B cell (primary cell): ENCODE data around the gene FOXN1. TPM values are rescaled to one million over a fixed set of nuclear protein-coding genes. Genes with fewer than 3 reads are reported as not detected.

ENCODE experiments used
- ATAC-seq: fragments of 200-7000 bp; cut with Tn5 transposase; one replicate; pipeline ENCODE4 v1.10.0; 2021; ENCODE audit warnings: low read depth, mild to moderate bottlenecking, moderate number of reproducible peaks, moderate library complexity
- CTCF ChIA-PET: fragments of 350-600 bp; sonication (Branson Sonifier 250); formaldehyde crosslinking; loops from one replicate; lab custom pipeline; 2021; ENCODE audit warnings: antibody characterized with exemption, inconsistent platforms; lab: Charles Lee
- POLR2A ChIA-PET: fragments of 350-600 bp; sonication (Branson Sonifier 250); formaldehyde crosslinking; loops from one replicate; lab custom pipeline; 2021; ENCODE audit warnings: antibody characterized with exemption; lab: Charles Lee
- DNase-seq: peaks from one replicate; pipeline ENCODE4 v3.0.0; 2013
- H2AFZ ChIP-seq: 2 replicates; pipeline ENCODE4 v1.6.1; 2012; ENCODE audit warnings: mild to moderate bottlenecking, low read depth, low read length; ENCODE audit not compliant: insufficient read depth, poor library complexity, severe bottlenecking
- H3K27ac ChIP-seq, 2 donors: 1 replicate in 1 of 2; 2 replicates in 1 of 2; pipeline ENCODE4 v1.5.1; 2012 to 2013; ENCODE audit warnings: low read length in 2 of 2, mild to moderate bottlenecking in 2 of 2, moderate library complexity in 1 of 2
- H3K27me3 ChIP-seq, 4 experiments: fragments of 200-600 bp in 1 of 4; sonication (generic) in 1 of 4; replicated peaks in 1 of 4; 1 replicate in 2 of 4; 2 replicates in 2 of 4; pipeline versions ENCODE4 v1.6.1 to v1.7.0; 2013 to 2016; ENCODE audit warnings: low read length in 3 of 4, mild to moderate bottlenecking in 2 of 4, mixed read lengths in 1 of 4, moderate library complexity in 1 of 4; ENCODE audit not compliant: insufficient read depth in 4 of 4, control insufficient read depth in 3 of 4; ENCODE audit errors: control extremely low read depth in 1 of 4
- H3K36me3 ChIP-seq, 2 experiments: replicated peaks in 1 of 2; 1 replicate in 1 of 2; 2 replicates in 1 of 2; pipeline versions ENCODE4 v1.6.1 to v1.7.1; 2013; ENCODE audit warnings: low read length in 1 of 2; ENCODE audit not compliant: insufficient read depth in 2 of 2, control insufficient read depth in 1 of 2; ENCODE audit errors: control extremely low read depth in 1 of 2, extremely low read depth in 1 of 2
- H3K4me1 ChIP-seq, 2 donors: fragments of 200-600 bp in 1 of 2; sonication (generic) in 1 of 2; 1 replicate in 1 of 2; 2 replicates in 1 of 2; pipeline versions ENCODE4 v1.5.1 to v1.6.1; 2013 to 2017; ENCODE audit warnings: low read length in 2 of 2; ENCODE audit not compliant: control insufficient read depth in 2 of 2, insufficient read depth in 2 of 2
- H3K4me2 ChIP-seq: replicated peaks from 2 replicates; pipeline ENCODE3; 2012; ENCODE audit warnings: mild to moderate bottlenecking, low read depth, low read length; ENCODE audit not compliant: poor library complexity, severe bottlenecking
- H3K4me3 ChIP-seq, 5 experiments: fragments of 200-600 bp in 1 of 5; sonication (generic) in 1 of 5; 1 replicate in 3 of 5; 2 replicates in 2 of 5; pipeline versions ENCODE4 v1.5.1 to v1.7.0; 2011 to 2016; ENCODE audit warnings: low read length in 4 of 5, mild to moderate bottlenecking in 4 of 5, low read depth in 2 of 5, control low read depth in 1 of 5, moderate library complexity in 1 of 5; ENCODE audit not compliant: insufficient read depth in 1 of 5; ENCODE audit errors: control extremely low read depth in 1 of 5, extremely low read depth in 1 of 5
- H3K79me2 ChIP-seq: fragments of 200-600 bp; sonication (generic); one replicate; pipeline ENCODE4 v1.6.0; 2016; ENCODE audit warnings: low read length; ENCODE audit not compliant: control insufficient read depth, insufficient read depth
- H3K9ac ChIP-seq: fragments of 200-600 bp; sonication (generic); 2 replicates; pipeline ENCODE4 v1.6.1; 2017; ENCODE audit warnings: mild to moderate bottlenecking, low read length, moderate library complexity
- H3K9me3 ChIP-seq, 3 donors: one replicate each; pipeline versions ENCODE4 v1.6.1 to v1.7.1; 2013; ENCODE audit warnings: low read length in 2 of 3; ENCODE audit not compliant: control insufficient read depth in 2 of 3, insufficient read depth in 1 of 3; ENCODE audit errors: control extremely low read depth in 1 of 3
- H4K20me1 ChIP-seq: 2 replicates; pipeline ENCODE4 v1.6.0; 2012; ENCODE audit warnings: mild to moderate bottlenecking, low read length; ENCODE audit not compliant: insufficient read depth, control insufficient read depth, poor library complexity, severe bottlenecking
- H3K27ac Mint-ChIP-seq: one replicate; pipeline ENCODE4 v1.8.0; 2021; ENCODE audit warnings: mixed read lengths
- H3K27me3 Mint-ChIP-seq: one replicate; pipeline ENCODE4 v1.8.0; 2021; ENCODE audit warnings: mixed read lengths
- H3K4me1 Mint-ChIP-seq: one replicate; pipeline ENCODE4 v1.8.0; 2021; ENCODE audit warnings: mixed read lengths
- H3K4me3 Mint-ChIP-seq: one replicate; pipeline ENCODE4 v1.8.0; 2021; ENCODE audit warnings: mixed read lengths
- H3K9me3 Mint-ChIP-seq: one replicate; pipeline ENCODE4 v1.8.0; 2022; ENCODE audit warnings: mixed read lengths; ENCODE audit not compliant: insufficient read depth
- CTCF ChIP-seq: fragments of 200-600 bp; IDR thresholded peaks from one replicate; pipeline ENCODE4 v1.8.0; 2022; ENCODE audit warnings: antibody characterized with exemption, mild to moderate bottlenecking
- EZH2 ChIP-seq: IDR thresholded peaks from 2 replicates; pipeline ENCODE4 v1.6.1; 2012; ENCODE audit warnings: borderline replicate concordance, low read depth, mild to moderate bottlenecking, moderate library complexity, low read length; ENCODE audit not compliant: insufficient read depth, poor library complexity, severe bottlenecking
- WGBS: methylation state at CpG from one replicate; pipeline ENCODE4 v1.1.5; 2013; ENCODE audit warnings: missing lambda C conversion rate; ENCODE audit not compliant: insufficient coverage; 5-methylcytosine and 5-hydroxymethylcytosine counted together
- intact Hi-C: fragments of 100-400 bp; cut with micrococcal nuclease; formaldehyde crosslinking; loops from one replicate; pipeline ENCODE4 v1.10.0; 2022
- polyA plus RNA-seq: library from polyadenylated mRNA; depleted of rRNA; stranded (reverse); fragments of >200 nt; gene quantifications from 2 replicates; pipeline ENCODE4 v1.2.3, GENCODE V29; 2012
- total RNA-seq, 2 donors: library from RNA; stranded (reverse); fragments of 120-200 nt in 1 of 2; gene quantifications; 1 replicate in 1 of 2; 2 replicates in 1 of 2; pipeline versions ENCODE4 v1.2.3 to v1.2.4, GENCODE V29; 2013 to 2022

The FOXN1 gene
- total and polyA plus RNA-seq, 2 donors (not counting 1 experiment from before 2014, with no cell fraction given): not detected

DNA sequence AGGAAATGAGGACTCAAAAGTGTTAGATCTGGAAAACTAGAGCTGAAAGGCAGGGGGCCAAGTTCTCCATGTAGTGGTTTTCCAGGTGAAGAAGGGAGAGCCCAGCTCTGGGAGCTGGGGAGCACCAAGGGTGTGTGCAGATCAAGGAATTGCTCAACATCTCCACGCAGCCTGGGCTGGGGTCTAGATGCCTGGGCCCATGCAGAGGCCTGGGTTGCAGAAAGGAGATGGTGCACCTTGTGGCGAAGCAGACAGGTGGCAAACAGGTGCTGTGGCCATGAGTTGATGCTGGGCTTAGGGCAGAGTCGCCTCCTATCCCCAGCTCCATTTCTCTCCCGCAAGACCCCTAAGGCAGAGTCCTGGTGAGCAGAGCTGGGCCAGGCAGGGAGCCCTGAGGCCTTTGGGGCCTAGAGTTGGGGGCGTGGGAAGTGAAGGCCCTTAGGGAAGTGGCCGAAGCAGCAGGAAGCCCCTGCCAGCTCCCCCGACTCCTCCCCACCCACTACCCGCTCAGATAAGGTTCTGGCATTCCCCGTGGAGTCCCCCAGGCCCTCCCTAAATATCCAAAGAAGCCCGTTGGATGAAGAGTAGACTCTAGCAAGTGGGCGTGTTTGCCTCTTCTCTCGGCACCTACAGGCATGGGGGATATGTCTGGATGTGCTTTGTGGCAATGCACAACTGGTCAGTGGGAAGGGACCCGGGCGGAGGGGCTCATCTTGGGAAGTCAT lies 777 bp downstream of the FOXN1 start:
- Histone ChIP-seq H3K9ac (no peak overlapping the region), H3K27me3 (peaks cover 0 to 21% (median 5%) of the 10 kb centered on the region in 4 experiments), H3K36me3 (no peaks in the 10 kb centered on the region), H3K4me1 (no peaks in the 10 kb centered on the region), H3K9me3 (no peaks in the 10 kb centered on the region), H3K4me2 (no peak overlapping the region), H3K27ac (no peak overlapping the region), H3K4me3 (no peak overlapping the region), H4K20me1 (no peaks in the 10 kb centered on the region), H3K79me2 (no peaks in the 10 kb centered on the region), H2AFZ (no peak overlapping the region)
- no peak overlapping the region for H3K4me3 Mint-ChIP-seq
- H3K9me3 Mint-ChIP-seq: no peaks in the 10 kb centered on the region
- H3K27me3 Mint-ChIP-seq: peaks cover 26% of the 10 kb centered on the region
- WGBS: 89% methylated on average over 4 of the region's 14 CpGs
- ATAC-seq (no peak), DNase-seq (no peak)
- intact Hi-C loops: no loop called here
- no peak overlapping the region for H3K27ac Mint-ChIP-seq
- ChIA-PET CTCF (no interaction called here), POLR2A (no interaction called here)
- no peaks in the 10 kb centered on the region for H3K4me1 Mint-ChIP-seq
- no peak for TF ChIP-seq EZH2

- no peak overlapping the region for H3K4me2 ChIP-seq
- H3K9me3 Mint-ChIP-seq: no peaks in the 10 kb centered on the region
- H3K27ac Mint-ChIP-seq: no peak overlapping the region
- no peak overlapping the region for H2AFZ ChIP-seq
- CTCF ChIA-PET: no interaction called here
- DNase-seq (no peak), ATAC-seq (no peak)
- H3K27me3 Mint-ChIP-seq: peaks cover 26% of the 10 kb centered on the region
- no peaks in the 10 kb centered on the region for H3K4me1 ChIP-seq
- H3K27me3 ChIP-seq: peaks cover 0 to 28% (median 5%) of the 10 kb centered on the region in 4 experiments
- no peaks in the 10 kb centered on the region for H3K9me3 ChIP-seq
- no peaks in the 10 kb centered on the region for H3K4me1 Mint-ChIP-seq
- no peak overlapping the region for H3K27ac ChIP-seq
- no peak overlapping the region for H3K9ac ChIP-seq
- H3K4me3 Mint-ChIP-seq: no peak overlapping the region
- H3K4me3 ChIP-seq: no peak overlapping the region
- TF ChIP-seq EZH2: no peak
- no peak for TF ChIP-seq CTCF
- no peaks in the 10 kb centered on the region for H4K20me1 ChIP-seq
- 78% methylated on average over 21 of the region's 24 CpGs for WGBS
- POLR2A ChIA-PET: no interaction called here
- no peaks in the 10 kb centered on the region for H3K79me2 ChIP-seq
- H3K36me3 ChIP-seq: no peaks in the 10 kb centered on the region
- intact Hi-C loops: no loop called here
Measured at GRCh38 chr17:28507567-28508203, 1.5 kb downstream of the FOXN1 start.
